ENCODE data around the gene GRAMD2B.
"Not testable (repeated sequence)": the region's sequence is repeated elsewhere in the genome, so short reads cannot be mapped to it uniquely, and the experiment has no call there.

Gene GRAMD2B

DNA sequence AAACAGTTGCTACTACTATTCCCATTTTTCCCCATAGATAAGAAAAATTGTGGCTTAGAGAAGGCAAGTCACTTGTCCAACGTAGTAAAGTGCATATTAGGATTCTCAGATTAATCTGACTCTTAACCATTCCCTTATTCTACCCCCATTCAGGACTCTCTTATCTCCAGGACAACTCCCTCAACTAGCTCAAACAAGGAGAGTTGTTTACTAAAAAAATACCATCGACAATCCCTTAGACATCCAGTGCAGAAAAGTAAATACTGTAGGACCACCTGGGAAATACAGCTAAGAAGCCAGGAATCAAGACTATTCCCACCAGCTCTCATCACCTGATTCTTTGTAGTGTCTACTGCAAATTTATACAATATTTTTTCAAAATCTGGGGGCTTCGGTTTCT lies 9.4 kb upstream of the GRAMD2B start:
- no peak for DNase-seq

DNA sequence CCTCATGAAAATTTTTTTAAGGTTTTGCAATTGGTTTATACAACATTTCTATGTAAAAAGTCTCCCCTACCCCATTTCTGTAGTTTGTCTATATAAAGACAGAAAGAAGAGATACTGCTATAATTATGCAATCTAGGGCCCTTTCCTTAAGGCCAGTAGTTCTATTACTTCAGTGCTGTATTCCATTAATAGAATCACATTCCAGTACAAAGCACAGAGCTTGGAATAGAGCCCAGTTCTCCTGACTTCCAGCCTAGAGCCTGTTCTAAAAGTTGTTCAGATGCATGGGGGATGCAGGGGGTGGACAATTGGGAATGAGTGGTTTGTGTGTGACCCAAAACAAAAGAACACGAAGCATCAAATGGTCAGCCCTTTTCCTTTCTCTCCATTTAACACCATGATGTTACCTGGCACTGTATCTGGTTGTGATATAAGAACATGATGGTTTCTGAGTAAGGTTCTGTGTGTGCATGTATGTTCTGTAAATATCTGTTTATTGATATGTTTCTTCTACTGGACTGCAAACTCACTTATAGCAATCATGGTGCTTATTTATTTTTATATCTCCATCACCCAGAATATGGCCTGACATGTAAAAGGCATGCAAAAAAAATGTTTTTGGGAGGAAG lies 8.2 kb upstream of the GRAMD2B start:
- DNase-seq = no peak

DNA sequence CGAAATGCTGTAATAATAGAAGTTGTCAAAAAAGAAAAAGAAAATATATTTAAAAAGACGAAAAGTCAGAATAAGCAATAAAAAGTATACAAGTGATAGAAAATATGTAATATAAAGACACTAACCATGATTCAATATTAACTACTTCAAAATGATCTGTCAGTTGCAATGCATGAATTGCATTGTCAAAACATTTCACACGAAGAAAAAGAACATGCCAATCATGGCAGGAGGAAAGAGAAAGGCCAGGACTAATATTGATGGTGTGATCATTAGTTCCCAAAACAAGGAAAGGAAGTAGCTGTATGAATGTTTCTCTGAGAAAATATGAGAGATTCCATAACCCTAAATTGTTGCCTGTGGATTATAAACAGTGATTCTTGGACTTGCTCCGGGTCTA lies 7.4 kb upstream of the GRAMD2B start:
- no peak for DNase-seq

DNA sequence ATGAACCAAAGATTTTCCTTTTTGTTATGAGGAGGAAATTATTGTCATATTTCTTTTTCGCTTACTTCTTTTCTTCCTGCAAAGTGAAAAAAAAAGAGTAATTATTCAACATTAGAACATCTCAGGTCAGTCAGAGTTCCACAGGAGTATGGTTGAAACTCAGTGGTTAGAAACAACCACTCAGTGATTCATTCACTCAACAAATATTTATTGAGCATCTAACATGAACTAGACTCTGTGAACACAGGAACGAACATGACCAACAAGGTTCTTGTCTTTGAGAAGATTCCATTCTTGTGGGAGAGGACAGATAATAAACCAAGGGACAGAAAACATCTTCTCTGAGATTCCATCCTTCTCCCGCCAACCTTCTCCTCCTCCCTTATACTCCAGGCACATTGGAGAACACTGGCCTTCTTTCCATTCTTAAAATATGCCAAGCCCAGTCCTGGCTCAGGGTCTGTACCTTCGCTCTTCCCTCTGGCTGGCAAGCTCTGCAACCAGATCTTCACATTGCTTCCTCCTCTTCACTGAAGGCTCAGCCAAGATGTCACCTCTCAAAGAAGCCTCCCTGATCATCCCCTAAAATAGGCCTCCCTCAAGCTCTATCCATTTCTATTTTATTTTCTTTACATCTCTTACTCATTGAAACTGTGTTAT lies 6.8 kb upstream of the GRAMD2B start:
- no peak for DNase-seq

DNA sequence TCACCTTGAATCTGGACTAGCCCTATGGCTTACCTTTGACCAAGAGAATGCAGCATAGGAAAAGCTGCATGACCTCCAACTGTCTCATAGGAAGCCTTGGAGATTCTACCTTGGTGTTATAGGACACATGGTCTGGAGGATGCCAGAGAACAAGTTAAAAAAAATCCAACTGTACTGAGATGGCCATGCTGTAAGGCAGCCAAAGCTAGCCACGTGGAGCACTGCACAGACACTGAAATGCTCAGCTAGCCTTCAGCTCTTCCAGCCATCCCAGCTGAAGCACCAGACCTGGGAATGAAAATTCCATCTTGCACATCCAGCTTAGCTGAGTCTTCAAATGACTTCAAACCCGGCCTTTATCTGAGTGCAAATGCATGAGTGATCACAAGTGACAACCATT lies 6.0 kb upstream of the GRAMD2B start:
- DNase-seq = no peak

DNA sequence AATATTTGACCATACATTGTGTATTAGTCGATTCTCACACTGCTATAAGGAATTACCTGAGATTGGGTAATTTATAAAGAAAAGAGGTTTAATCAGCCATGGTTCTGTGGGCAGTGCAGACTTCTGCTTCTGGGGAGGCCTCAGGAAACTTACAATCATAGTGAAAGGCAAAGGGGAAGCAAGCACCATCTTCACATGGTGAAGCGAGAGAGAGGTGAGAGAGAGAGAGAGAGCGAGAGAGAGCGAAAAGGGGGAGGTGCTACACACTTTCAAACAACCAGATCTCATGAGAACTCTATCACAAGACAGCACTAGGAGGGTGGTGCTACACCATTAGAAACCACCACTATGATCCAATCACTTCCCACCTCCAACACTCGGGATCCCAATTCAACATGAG lies 4.1 kb upstream of the GRAMD2B start:
- no peak for DNase-seq

DNA sequence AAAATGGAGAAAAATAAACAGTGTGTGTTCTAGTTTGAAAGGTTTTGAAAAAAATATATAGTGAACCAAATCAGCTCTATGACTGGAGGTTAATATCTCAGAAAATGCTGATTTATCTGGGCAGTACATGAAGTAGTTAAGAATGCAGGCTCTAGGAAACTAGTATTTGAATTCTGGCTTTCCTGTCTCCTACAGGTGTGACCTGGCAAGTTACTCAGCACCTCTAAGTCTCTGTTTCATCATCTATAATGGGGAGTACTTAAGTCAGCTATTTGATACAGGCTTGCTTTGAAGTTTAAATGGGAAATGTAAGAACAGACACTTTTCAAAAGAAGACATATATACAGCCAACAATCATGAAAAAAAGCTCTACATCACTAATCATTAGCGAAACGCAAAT lies 5.2 kb downstream of the GRAMD2B start:
- DNase-seq = no peak

DNA sequence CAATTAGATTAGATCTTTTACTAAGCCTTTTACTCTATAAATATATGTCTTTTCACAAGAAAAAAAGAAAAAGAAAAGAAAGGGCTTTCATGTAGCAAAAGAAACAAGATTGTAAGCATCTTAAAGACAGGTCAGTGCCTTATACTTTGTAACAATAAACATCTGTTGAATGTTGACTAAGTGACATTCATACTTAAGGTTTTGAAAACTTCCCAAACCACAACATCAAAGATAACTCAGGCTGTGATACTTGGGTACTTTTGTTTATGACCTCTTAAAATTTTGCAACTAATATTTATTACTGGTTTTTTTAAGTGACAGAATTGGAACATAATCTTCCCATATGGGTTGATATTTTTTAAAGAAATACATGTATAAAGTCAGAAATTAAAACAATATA lies 7.4 kb downstream of the GRAMD2B start:
- DNase-seq = no peak

DNA sequence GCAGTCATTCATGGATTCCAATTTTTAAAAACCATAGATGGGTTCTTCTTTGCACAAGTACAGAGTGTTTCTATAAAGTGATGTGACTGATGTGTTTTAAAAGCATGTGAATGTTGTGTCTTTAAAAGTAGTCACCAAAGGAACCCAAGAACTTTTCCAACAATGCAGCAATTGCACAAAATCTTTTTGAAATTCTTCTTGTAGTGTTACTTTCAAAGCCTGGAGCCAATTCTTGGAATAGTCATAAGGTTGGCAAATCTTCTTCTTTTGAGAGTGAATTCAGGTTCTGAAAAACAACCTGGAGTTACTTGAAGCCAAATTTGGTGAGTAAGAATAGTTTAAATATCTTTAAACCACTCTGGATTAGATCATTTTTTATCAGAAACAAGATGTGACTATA lies 10.5 kb downstream of the GRAMD2B start:
- DNase-seq = no peak

DNA sequence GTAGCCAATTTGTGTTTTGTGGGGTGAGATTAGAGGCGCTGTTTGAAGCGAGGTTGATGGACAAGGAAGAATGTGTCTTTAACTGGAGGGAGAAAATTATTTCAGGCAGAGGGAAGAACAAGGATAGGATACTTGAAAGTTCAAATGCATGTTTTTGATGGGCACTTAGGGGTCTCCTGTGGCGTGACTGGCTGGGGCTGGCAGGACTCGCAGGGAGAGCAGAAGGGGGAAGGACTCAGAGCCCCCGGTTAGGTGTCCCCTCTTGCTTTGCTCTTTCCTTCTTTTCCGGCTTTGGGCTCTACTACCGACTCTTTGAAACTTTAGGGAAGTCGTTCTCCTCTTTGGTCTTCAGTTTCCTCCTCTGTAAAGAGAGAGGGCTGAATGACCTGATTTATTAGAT lies 12.1 kb downstream of the GRAMD2B start:
- no peak for DNase-seq

DNA sequence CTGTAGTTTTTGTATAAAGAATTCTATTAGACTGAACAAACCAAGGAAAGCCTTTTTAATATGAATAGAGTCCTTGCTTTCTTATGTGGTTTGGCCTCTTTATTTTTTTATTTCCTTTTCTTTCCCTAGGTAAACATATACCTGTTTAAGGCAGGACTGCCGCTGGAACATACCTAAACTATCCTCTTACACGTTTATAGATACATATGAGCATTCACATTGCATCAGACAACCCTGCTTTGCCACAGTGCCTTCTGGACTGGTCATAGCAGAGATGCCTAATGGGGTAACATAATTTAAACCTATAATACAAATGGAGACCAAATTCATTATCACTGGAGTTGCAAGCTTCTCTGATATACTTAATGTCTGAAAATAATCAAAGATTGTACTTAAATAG lies 12.5 kb downstream of the GRAMD2B start:
- no peak for DNase-seq

DNA sequence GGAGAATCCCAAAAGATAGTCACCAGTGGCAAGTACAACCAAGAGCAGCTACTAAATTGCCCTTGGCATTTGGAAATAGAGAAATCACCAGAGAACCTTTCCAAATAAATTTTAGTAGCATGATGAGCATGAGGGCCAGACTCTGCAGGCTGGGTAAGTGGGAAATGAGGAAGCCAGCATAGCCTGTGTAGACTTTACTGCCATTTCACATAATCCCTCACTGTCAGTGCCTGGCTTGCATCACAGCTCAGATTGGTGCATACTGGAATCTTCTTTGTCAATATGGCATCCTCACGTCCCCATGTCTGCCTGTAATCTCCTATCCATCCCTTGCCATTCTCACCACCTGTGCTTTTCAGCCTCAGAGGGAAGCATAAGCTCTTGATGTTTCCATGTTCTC lies 14.5 kb downstream of the GRAMD2B start:
- DNase-seq = no peak

DNA sequence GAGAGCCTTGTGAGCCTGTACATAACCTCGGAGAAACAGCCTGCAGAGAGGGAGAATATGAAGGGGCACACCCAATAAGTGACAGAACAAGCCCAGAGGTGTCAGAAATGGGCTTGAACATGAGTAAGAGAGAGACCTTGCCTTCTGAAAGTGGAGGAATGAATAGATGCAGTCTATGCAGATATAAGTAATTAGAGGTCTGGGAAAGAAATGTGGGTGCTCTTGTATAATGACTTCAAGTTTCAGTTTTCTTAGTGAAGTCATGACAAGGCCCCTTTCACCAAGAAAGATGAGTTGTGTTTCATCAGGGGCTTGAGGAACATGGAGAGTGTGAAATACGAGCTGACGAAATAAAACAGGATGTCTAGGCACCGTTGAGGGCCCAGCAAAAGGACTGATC lies 15.1 kb downstream of the GRAMD2B start:
- DNase-seq = no peak

DNA sequence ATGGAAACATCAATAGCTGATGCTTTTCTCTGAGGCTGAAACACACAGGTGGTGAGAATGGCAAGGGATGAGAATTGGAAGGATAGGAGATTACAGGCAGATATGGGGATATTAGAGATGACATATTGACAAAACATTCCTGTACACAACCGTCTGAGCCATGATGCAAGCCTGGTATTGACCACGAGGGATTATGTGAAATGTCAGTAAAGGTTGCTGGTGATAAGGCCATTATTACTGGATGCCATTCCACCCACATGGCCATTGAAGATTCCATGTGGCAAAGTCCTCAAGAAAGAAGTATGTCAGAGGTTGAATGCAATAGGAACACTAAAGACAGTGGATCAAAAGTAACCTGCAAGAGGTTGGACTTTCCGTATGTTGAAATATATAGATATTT lies 15.7 kb downstream of the GRAMD2B start:
- no peak for DNase-seq

DNA sequence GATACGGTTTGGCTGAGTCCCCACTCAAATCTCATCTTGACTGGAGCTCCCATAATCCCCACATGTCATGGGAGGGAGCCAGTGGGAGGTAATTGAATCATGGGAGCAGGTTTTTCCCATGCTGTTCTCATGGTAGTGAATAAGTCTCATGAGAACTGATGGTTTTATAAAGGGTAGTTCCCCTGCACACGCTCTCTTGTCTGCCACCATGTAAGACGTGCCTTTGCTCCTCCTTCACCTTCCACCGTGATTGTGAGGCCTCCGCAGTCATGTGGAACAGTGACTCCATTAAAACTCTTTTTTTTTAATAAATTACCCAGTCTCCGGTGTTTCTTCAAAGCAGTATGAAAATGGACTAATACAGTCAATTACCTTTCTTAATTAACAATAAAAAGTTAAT lies 16.5 kb downstream of the GRAMD2B start:
- DNase-seq = not testable (repeated sequence)

DNA sequence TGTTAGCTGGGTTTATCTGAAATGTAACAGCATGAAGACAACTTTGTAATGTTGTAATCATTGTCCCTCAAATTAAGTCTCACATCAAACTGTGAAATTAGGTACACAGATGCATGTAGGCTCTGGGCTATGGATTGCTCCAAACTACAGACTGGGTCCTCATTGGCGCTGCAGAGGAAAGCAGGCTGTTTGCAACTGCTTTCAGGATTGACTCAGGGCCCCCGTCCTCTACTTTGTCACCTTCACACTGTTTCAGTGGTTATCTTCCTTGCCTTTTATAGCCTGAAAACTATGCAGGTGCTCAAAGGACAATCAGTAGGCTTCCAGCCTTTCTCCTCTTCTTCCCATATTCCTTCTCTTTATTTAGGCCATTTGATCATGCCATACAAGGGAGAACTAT lies 18.0 kb downstream of the GRAMD2B start:
- DNase-seq = no peak

DNA sequence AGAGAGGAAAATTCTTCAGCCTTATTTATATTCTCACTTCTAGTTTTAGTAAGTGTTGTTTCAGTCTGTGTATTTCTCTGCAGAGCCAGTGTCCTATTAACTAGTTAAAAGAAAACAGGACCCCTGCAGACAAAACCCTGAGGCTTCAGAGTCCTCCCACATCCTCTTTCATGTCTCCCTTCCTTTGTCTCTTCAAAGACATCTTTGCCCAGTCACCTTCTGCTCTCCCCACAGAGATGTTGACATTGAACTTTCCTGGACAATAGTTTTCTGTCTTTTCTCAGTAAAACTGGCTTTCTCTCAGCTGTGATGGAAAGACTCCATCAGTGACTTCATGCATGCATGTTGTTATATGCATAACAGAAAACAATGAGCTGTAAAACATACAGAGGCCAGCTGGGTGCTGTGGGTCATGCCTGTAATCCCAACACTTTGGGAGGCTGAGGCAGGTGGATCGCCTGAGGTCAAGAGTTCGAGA lies 20.2 kb downstream of the GRAMD2B start:
- DNase-seq = no peak

DNA sequence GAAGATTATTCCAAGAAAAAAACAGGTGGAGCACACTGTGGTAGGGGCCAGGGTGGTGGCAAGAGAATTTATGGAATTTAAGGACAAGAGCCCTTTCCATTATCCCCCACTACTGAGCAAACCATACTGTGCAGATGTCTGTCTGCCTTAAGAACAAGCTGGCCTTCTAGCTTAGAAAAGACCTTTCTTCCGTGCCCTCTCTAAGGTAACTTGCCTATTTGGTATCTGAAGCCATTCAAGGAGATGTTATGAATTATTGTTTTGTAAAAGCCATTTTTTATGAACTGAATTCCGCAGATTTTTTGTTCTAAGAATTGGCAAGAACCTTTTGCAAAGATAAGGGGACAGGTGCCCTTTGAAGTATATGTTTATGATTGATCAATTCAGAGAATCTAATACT lies 20.9 kb downstream of the GRAMD2B start:
- DNase-seq = no peak

DNA sequence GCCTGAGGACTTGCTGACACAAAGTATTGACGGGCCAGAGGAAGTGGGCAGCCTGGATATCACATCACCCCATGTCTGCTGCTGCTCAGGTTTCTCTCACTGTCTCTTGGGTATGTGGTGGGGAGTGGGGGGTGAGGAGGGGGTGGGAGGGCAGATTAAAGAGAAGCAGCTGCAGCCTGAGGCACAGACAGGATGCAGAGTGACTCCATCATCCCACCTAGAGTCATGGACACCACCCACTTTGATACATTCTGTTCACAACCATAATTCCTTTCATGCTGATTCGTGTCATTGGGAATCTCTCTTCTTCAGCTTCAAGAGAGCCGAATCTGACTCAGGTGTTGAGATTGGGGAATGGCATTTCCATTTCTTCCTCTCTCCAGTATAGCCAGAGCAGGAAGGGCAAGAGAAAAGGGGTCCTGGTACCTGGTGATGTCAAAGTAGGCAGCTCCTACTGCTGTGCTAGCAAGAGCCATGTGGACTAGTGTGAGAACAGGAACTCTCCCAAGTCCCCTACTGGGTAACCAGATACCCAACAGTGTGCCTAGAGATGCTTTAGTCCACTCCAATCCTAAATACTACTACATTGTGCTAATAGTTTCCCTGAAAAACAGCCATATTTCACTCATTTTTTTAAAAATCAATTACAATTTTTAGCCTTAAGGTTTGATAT lies 22.4 kb downstream of the GRAMD2B start:
- no peak for DNase-seq

DNA sequence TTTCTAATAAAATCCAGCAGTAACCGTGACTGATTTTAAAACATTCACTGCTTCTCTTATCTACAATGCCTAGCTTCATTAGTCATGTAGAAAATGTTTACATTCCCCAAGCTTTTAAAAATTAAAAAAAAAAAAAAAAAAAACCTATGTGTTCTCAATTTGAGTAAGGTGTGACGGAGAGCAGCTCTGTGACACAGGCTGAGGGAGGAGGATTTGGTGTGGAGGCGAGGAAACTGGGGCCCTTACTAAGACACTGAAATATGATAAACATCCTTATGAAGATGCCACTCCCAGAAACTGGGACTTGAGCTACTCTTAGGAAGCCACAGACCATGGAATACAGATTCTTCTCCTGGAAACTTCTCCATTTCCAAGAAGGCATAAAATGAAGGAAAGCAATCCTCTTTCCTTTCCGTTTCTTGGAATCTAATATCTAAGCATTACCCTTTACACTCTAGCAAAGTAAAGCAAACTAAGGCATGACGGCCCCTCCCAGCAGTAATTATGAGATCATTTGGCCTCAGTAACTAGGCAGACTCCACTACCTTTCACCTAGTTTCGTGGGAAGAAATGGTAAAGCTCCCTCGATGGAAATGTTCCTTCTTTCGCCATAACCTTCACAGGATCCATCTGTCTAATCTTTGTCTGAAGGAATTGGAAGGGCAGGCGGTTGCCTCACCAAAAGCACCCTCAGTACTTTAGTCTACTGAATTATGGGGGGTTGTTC lies 23.5 kb downstream of the GRAMD2B start:
- no peak for DNase-seq

DNA sequence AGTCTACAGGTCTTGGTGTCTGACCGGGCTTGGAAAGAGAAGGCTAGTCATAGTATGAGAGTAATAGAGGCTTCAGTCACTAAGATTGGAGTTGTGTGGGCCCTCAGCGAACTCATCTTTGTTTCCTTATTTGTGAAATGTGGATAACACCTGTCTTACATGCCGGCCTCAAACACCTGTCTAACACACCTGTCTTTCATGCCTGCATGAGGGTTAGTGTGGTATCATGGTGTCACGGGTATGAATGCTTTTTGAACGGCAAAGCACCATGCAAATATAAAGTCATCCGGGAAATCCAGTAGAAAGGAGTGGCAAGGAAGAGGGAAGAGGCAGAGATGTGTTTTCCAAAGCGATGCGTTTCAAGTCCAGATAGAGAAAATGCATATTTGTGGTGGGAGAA lies 25.5 kb downstream of the GRAMD2B start:
- no peak for DNase-seq

DNA sequence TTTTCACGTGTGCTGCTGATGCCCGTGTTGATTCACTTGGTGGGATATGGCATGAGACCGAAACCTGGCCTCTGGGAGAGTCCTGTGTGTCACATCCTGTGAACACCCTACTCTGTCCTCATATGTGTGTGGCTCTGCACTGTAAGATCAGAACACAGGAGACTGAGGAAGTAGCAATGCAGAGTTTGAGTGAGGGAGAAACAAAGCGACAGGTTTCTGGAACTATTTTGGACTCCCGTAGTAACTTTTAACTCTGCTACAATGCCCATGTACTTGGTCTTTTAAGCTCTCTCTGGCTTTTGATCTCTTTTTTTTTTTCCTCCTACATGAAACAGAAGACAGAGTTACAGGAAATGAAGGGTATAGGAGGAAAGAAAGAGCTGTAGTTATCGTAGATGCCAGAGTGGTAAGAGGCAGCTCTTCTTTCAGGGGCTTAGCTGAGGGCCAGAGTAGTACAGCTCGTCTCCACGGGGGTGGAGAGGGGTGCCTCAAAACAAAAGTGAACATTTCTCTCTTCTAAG lies 26.6 kb downstream of the GRAMD2B start:
- DNase-seq = no peak

DNA sequence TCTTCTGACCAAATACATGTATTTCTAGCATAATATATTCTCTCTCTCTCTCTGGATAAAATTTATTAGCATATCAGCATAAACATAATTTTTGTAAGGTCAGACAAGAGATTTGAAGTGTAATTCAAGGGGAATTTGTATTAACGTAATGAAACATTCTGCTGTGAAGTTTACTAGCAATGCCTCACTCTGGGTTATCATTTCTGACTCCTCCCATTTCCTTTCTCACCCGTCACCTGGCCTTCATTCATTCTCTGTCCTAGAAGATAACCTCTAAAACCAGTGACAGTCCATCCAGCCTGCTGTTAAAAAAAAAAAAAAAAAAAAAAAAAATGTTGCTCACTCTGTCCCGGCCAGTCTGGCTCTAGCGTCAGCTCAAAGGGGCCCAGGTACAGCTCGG lies 27.1 kb downstream of the GRAMD2B start:
- DNase-seq = no peak

DNA sequence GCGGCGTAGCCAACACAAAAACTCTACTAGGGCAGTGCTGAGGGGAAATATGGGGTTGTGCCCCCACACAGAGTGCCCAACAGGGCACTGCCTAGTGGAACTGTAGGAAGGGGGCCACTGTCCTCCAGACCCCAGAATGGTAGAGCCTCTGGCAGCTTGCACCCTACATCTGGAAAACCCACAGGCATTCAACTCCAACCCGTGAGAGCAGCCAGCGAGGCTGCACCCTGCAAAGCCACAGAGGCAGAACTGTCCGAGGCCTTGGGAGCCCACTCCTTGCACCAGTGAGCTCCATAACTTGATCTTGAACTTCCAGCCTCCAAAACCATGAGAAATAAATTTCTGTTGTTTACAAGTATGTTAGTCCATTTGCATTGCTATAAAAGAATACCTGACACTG lies 27.7 kb downstream of the GRAMD2B start:
- DNase-seq = no peak

All from COR-L47 (cell line).